ENCODE measurements around the gene RUSC2. TPM values are rescaled to one million over a fixed set of nuclear protein-coding genes. Genes with fewer than 3 reads are reported as not detected.
A peak's percentile ranks its signal among the peaks of the same experiment; 100 is the strongest.
"Not testable (repeated sequence)": the region's sequence is repeated elsewhere in the genome, so short reads cannot be mapped to it uniquely, and the experiment has no call there.

Gene RUSC2
- total RNA-seq, 4 donors from 2014 or later = 43.8 to 85.4 (median 59.6) TPM

- TF ChIP-seq CTCF (IDR thresholded peaks at IDR 0.05) (no peak), POLR2AphosphoS5 (IDR thresholded peaks at IDR 0.05) (peak; percentile 37), EP300 (IDR thresholded peaks at IDR 0.05) (no peak)
- 43% methylated on average over 2 of the region's 2 CpGs; no CpG with 5 or more reads in 1 of the 2 donors for WGBS, 2 donors (ENCODE audit: low coverage in 1 of 2)
- no peaks in the 10 kb centered on the region for H3K9me3 ChIP-seq
- H3K4me1 ChIP-seq = peaks cover 62 to 97% (median 68%) of the 10 kb centered on the region in 3 donors
- peak overlapping the region; percentile 73 to 96 (median 89) for H3K27ac ChIP-seq
- no peaks in the 10 kb centered on the region for H3K36me3 ChIP-seq
- H3K27me3 ChIP-seq = no peaks in the 10 kb centered on the region
- H3K4me3 ChIP-seq = no peak overlapping the region
- ATAC-seq = peak; percentile 38
Observed at GRCh38 chr9:35521708-35522107, 31.8 kb downstream of the RUSC2 start.

- ATAC-seq = no peak
- H3K27me3 ChIP-seq = no peaks in the 10 kb centered on the region
- H3K36me3 ChIP-seq = no peaks in the 10 kb centered on the region
- peak overlapping the region; percentile 73 to 96 (median 89) for H3K27ac ChIP-seq
- H3K4me3 ChIP-seq = no peak overlapping the region
- H3K9me3 ChIP-seq = no peaks in the 10 kb centered on the region
- TF ChIP-seq CTCF (IDR thresholded peaks at IDR 0.05) = peak in 1 of 4 experiments; percentile 22
- TF ChIP-seq EP300 (IDR thresholded peaks at IDR 0.05) = no peak
- TF ChIP-seq POLR2AphosphoS5 (IDR thresholded peaks at IDR 0.05) = no peak
- peaks cover 57 to 97% (median 63%) of the 10 kb centered on the region in 3 donors for H3K4me1 ChIP-seq
Observed at GRCh38 chr9:35522187-35522586, 32.3 kb downstream of the RUSC2 start.

GRCh38 chr9:35522700-35523099, 32.8 kb downstream of the RUSC2 start:
- Histone ChIP-seq H3K9me3 (no peaks in the 10 kb centered on the region), H3K27ac (peak overlapping the region; percentile 73 to 96 (median 89)), H3K4me1 (peaks cover 52 to 94% (median 58%) of the 10 kb centered on the region in 3 donors), H3K27me3 (no peaks in the 10 kb centered on the region), H3K36me3 (no peaks in the 10 kb centered on the region), H3K4me3 (no peak overlapping the region)
- 14 to 60% methylated on average over 1 of the region's 1 CpG for WGBS, 2 donors (ENCODE audit: low coverage in 1 of 2)
- ATAC-seq = no peak
- no peak for TF ChIP-seq POLR2AphosphoS5 (IDR thresholded peaks at IDR 0.05)
- no peak for TF ChIP-seq EP300 (IDR thresholded peaks at IDR 0.05)
- no peak for TF ChIP-seq POLR2A (IDR thresholded peaks at IDR 0.05)
- no peak for TF ChIP-seq CTCF (IDR thresholded peaks at IDR 0.05)

DNA sequence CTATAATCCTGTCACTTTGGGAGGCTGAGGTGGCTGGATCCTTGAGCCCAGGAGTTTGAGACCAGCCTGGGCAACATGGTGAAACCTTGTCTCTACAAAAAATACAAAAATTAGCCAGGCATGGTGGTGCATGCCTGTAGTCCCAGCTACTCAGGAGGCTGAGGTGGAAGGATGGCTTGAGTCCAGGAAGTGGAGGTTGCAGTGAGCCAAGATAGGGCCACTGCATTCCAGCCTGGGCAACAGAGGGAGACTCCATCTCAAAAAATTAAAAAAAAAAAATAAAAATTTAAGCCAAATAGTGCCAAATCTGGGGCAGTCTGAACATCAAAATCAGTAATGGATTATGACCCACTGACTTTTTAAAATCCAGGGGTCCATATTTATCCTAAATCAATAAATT, 33.6 kb downstream of the RUSC2 start:
- ATAC-seq, H3K27me3 ChIP-seq, H3K4me3 ChIP-seq, H3K9me3 ChIP-seq, H3K36me3 ChIP-seq: not testable (repeated sequence)
- Histone ChIP-seq H3K27ac (peak overlapping the region in 3 of 4 donors; percentile 21 to 88 (median 73)), H3K4me1 (peaks cover 44 to 86% (median 50%) of the 10 kb centered on the region in 3 donors)

DNA sequence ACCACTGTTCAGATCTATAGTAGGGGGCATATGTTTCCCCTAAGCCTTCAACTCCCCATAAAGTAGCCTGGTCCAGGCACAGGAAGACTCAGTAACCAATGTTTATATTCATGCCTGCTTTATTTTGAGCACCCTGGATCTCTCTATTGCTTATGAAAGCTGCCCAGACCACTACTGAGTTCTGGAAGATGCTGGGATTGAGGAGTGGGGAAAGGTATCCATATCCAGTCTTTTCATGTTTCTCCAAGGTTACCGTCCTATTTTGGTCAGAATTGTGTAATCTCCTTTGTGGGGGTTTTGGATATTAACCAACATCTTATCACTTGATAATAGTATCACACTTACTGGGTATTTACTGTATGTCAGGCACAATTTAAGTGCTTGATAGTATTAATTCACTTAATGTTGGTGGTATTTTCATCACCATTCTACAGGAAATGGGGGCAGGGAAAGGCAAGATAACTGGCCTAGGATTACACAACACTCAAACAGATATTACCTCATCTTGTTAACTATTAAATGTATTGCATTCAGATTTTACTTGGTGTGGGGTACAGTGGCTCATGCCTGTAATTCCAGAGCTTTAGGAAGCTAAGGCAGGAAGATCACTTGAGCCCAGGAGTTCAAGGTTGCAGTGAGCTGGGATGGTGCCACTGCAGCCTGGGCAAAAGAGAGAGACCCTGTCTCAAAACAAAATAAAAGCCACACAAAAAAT, 36.3 kb downstream of the RUSC2 start:
- WGBS, 2 donors (ENCODE audit: low coverage in 1 of 2) = 33% methylated on average over 1 of the region's 1 CpG; no CpG with 5 or more reads in 1 of the 2 donors

GRCh38 chr9:35529161-35529823, 39.4 kb downstream of the RUSC2 start:
- 64 to 75% methylated on average over 2 to 3 of the region's 3 CpGs for WGBS, 2 donors (ENCODE audit: low coverage in 1 of 2)
- Histone ChIP-seq H3K4me1 (peaks cover 10 to 65% (median 11%) of the 10 kb centered on the region in 3 donors), H3K27me3 (no peaks in the 10 kb centered on the region), H3K9me3 (no peaks in the 10 kb centered on the region), H3K36me3 (no peaks in the 10 kb centered on the region), H3K27ac (peak overlapping the region in 2 of 4 donors; percentile 20 to 26), H3K4me3 (no peak overlapping the region)
- ATAC-seq = no peak
- no peak for TF ChIP-seq POLR2AphosphoS5 (IDR thresholded peaks at IDR 0.05)
- TF ChIP-seq POLR2A (IDR thresholded peaks at IDR 0.05) = no peak
- no peak for TF ChIP-seq CTCF (IDR thresholded peaks at IDR 0.05)
- no peak for TF ChIP-seq EP300 (IDR thresholded peaks at IDR 0.05)

More for the DNA sequence above, 36.3 kb downstream of the RUSC2 start:
- H3K27ac ChIP-seq = peak overlapping the region; percentile 39 to 70 (median 52)
- H3K4me1 ChIP-seq = peaks cover 19 to 73% (median 27%) of the 10 kb centered on the region in 3 donors
- H3K27me3 ChIP-seq = no peaks in the 10 kb centered on the region
- no peaks in the 10 kb centered on the region for H3K9me3 ChIP-seq
- peak; percentile 74 for ATAC-seq
- H3K4me3 ChIP-seq = no peak overlapping the region
- TF ChIP-seq POLR2AphosphoS5 (IDR thresholded peaks at IDR 0.05) = peak; percentile 43
- TF ChIP-seq EP300 (IDR thresholded peaks at IDR 0.05) = no peak
- no peaks in the 10 kb centered on the region for H3K36me3 ChIP-seq
